Ecto neural progenitor cell (in vitro differentiated cells): Measurements from ENCODE around the gene MYH9.
"Not testable (repeated sequence)": the region's sequence is repeated elsewhere in the genome, so short reads cannot be mapped to it uniquely, and the experiment has no call there.

Source experiments
- DNase-seq: peaks from one replicate; pipeline ENCODE4 v3.0.0-alpha.2; 2018; ENCODE audit warnings: low spot score

Gene MYH9

DNA sequence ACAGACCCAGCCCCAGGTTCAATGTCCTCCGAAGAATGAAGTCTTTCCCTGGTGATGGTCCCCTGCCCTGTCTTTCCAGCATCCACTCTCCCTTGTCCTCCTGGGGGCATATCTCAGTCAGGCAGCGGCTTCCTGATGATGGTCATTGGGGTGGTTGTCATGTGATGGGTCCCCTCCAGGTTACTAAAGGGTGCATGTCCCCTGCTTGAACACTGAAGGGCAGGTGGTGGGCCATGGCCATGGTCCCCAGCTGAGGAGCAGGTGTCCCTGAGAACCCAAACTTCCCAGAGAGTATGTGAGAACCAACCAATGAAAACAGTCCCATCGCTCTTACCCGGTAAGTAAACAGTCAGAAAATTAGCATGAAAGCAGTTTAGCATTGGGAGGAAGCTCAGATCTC, 120.7 kb downstream of the MYH9 start:
- DNase-seq = no peak

DNA sequence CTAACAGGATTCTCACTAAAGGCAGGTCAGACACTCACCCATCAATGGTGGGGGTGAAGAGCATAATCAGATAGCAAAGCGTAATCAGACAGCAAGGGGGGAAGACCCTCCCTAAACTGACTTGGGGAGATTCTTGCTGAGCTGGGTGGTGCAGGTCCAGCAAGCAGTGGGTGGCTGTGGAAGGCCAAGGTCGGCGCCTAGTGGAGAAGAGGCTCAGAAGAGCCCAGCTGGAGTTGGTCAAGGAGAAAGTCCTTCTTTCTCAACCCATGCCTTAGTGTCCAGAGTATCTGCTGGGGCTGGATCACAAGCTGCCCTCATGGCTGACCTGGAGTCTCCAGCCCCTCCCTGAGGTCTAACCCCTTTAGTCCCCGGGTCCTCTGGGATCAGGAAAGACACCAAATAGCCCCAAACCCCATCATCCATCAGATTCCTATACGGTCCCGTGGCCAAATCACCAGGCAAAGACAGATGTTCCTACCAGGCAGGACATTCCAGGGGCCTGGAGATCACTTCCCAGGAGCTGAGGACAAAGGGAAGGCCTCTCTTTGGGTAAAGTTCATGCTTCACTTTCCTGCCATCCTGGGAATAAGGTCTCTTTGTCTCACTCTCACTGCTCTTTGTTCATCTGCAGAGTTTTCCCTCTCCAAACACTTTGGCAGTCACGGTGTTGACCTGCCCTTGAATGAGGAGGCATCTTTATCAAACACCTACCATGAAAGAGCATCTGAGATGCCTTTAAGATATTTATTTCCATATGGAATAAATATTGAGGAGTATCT, 123.7 kb downstream of the MYH9 start:
- DNase-seq = not testable (repeated sequence)

GRCh38 chr22:36263216-36263673, 124.5 kb downstream of the MYH9 start:
- DNase-seq = not testable (repeated sequence)

- not testable (repeated sequence) for DNase-seq
Measured at GRCh38 chr22:36262307-36262706, 125.5 kb downstream of the MYH9 start.

DNA sequence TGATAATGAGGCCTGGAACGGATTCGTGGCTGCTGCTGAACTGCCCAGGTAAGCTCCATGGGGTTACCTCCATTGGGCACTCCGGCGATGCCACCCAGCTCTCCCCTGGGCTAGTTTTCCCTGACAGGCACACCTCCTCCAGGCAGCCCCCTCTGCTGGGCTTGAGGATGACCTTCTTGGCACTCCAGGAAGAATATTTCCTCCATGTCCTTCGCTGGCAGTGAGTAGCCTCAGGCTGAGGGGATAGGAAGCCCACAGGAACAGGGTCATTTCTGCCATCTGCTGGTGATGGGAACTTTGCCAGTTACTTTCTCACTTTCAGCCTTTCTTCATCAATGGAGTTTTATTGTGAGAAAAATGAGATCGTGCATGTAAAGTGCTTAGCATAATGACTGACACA, 126.1 kb downstream of the MYH9 start:
- not testable (repeated sequence) for DNase-seq

GRCh38 chr22:36259615-36260300, 128.0 kb downstream of the MYH9 start:
- DNase-seq = no peak

- peak; percentile 81 for DNase-seq
Measured at GRCh38 chr22:36258701-36259614, 128.8 kb downstream of the MYH9 start.

GRCh38 chr22:36257948-36258670, 129.7 kb downstream of the MYH9 start:
- DNase-seq = no peak

GRCh38 chr22:36257308-36257707, 130.5 kb downstream of the MYH9 start:
- no peak for DNase-seq

DNA sequence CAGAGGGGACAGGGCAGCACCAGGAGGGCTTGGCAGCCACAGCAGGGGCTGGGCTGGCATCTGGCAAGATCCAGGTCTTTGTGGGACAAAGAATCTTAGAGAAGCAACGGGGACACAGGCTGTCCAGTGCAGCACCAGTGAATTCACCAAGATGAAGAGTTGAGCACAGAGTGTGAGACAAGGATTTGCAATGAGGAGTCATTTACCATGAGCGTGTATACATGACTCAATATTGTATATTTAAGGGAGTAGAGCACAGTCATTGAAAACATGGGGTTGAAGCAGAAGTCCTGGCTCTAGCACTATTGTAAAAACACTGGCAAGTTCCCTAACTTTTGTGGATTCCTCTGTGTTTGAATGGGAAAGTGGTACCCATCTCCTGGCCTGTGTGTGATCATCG, 131.3 kb downstream of the MYH9 start:
- DNase-seq = no peak

DNA sequence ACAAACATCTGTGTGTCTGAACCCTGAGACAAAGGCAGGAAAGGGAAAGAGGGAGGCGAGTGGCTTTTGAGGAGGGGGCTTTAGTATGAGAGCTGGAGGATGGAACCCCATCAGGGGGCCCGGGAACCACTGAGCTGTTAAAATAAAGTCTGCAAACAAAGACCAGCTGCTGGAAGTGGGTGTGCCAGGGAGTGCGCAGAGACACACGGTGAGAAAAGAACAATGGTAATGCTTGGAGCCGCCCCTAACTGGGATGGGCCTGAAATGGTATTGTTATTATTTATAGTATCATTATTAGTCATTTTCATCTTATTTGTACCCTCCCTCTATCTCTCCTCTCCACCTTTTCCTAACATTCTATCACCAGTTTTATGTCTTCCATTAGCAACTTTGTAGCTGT, 132.2 kb downstream of the MYH9 start:
- not testable (repeated sequence) for DNase-seq

DNA sequence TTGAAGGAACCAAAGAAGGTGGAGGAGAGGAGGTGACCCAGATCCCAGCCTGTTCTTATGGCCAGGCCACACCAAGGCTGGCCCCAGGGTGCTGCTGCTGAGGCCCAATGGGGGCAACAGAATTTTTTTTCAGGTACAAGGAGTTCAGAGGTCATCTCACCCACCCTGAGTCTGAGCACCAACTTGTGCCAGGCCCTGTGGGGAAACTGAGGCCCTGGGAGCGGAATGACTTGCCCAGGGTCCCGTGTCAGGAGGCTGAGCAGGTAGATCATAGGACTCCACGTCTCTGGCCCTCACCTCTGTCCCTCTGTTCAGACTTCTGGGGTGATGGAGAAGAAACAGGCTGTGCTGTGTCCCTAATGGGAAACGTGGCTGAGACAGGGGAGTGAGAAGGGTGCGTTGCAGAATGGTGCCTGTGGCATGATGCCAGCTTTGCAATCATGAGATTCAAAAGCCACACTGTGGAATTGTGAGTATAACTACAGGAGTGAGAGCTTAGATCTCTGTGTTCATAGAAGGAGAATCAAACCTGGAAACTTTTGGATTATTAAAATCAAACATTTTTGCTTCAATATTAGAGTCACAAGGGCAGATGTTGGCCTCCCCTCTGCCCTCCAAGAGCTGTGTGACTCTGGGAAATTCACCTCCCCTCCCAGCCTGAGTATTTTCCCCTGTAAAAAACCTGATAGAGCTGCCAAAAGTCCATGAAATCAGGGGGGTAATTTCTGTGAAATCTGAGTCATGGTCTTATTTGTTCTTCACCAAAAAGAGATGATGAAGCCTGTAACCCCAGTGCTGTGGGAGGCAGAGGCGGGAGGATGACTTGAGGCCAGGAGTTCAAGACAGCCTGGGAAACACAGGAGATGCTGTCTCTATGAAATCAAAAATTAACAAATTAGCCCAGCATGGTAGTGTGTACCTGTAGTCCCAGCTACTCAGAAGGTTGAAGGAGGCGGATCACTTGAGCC, 134.0 kb downstream of the MYH9 start:
- no peak for DNase-seq

- DNase-seq = no peak
Measured at GRCh38 chr22:36252754-36253522, 134.8 kb downstream of the MYH9 start, which contains the start of gene APOL1. Gene APOL1 (plus strand): TSS chr22:36253133. CDS start chr22:36254956, 1,823 bp downstream.

DNA sequence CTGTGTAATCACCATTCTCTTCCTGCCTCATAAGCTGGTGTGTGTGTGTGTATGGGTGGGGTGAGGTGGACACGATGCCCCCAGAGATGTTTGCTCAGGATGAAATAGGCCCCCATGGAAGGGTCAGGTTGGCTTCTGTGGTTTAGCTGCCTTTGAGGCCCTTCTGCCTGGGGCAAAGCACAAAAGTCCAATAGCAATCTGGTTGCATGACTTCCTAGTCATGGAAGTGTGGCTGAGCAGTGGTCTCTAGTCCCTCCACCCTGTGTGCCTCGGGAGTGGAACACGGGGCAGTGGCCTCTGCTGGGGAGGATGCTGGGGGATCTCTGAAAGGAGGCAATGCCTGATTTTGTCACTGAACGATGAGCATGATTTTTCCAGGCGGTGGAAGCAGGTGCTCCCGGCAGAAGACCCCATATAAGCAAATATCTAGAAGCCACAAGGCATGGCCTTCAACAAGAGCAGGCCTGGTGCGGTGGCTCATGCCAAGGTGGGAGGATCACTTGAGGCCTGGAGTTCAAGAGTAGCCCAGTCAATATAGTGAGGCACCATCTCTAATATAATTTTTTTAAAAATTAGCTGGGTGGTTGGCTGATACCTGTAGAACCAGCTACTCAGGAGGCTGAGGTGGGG, 135.7 kb downstream of the MYH9 start:
- not testable (repeated sequence) for DNase-seq

DNA sequence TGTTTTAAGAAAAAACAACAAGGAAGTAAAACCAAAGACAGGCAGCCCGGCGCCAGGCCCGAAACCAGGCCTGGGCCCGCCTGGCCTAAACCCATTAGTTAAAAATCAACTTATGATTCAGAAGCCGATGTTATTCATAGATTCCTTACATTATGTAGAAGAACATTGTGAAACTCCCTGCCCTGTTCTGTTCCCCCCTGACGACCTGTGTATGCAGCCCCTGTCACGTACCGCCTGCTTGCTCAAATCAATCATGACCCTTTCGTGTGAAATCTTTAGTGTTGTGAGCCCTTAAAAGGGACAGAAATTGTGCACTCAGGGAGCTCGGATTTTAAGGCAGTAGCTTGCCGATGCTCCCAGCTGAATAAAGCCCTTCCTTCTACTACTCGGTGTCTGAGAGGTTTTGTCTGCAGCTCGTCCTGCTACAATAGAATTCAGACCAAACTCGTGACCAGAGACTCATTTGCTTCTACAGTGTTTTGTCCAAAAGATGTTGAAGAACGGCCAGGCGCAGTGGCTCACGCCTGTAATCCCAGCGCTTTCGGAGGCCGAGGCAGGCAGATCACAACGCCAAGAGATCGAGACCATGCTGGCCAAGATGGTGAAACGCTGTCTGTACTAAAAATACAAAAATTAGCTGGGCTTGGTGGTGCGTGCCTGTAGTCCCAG, 137.3 kb downstream of the MYH9 start:
- DNase-seq = not testable (repeated sequence)

DNA sequence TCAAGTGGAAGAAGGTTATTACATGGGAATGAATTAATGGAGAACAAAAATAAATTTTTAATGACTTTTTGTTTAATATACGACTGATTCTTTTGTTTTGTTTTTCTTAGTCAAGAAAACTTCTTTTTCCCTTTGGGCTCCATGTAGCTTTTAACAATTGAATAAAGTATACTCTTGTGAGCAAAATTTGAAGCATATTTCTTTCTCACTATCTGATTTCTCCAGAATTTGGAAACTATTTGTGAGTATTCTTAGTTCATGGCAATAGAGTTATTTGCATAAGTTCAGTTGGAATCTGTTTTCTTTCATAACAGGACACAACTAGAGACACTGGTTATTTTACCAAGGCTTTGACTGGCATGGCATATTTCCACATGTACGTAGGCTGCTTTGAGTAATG, 138.6 kb downstream of the MYH9 start:
- DNase-seq = no peak

GRCh38 chr22:36247955-36248354, 139.8 kb downstream of the MYH9 start:
- no peak for DNase-seq

GRCh38 chr22:36246718-36247117, 141.0 kb downstream of the MYH9 start:
- no peak for DNase-seq
